AG04450 (cell line): Measurements from ENCODE around the gene C1QTNF1. TPM values are rescaled to one million over a fixed set of nuclear protein-coding genes. Genes with fewer than 3 reads are reported as not detected.

ENCODE experiments used
- CTCF ChIA-PET: fragments of 300-600, 350-600 bp; formaldehyde crosslinking; extraction: SDS; loops from one replicate; lab custom pipeline; 2022; ENCODE audit warnings: antibody characterized with exemption, inconsistent platforms; lab: Charles Lee
- POLR2A ChIA-PET: fragments of 350-600 bp; formaldehyde crosslinking; extraction: SDS; loops from one replicate; lab custom pipeline; 2021; ENCODE audit warnings: antibody characterized with exemption, inconsistent platforms; lab: Yijun Ruan, JAX
- DNase-seq: peaks from one replicate; pipeline ENCODE4 v3.0.0-alpha.2; 2011; ENCODE audit warnings: low read depth, low spot score
- H3K27ac ChIP-seq: one replicate; pipeline ENCODE4 v1.5.1; 2012; ENCODE audit warnings: low read depth, low read length, control low read depth
- H3K27me3 ChIP-seq: one replicate; pipeline ENCODE4 v1.6.0; 2012; ENCODE audit warnings: low read length; ENCODE audit not compliant: control insufficient read depth, insufficient read depth
- H3K4me3 ChIP-seq: 2 replicates; pipeline ENCODE4 v1.5.1; 2011; ENCODE audit warnings: mild to moderate bottlenecking, low read depth, low read length, control low read depth
- H3K9me3 ChIP-seq: 2 replicates; pipeline ENCODE4 v1.5.1; 2012; ENCODE audit warnings: low read length; ENCODE audit not compliant: control insufficient read depth, insufficient read depth
- polyA plus RNA-seq: library from polyadenylated mRNA; depleted of rRNA; stranded (reverse); fragments of >200 nt; gene quantifications from 2 replicates; pipeline ENCODE4 v1.2.3, GENCODE V29; 2011
- TF ChIP-seq, protein P1 (sequence below): IDR thresholded peaks from 2 replicates; pipeline ENCODE4 v1.5.1; 2011; ENCODE audit warnings: low read depth, low read length, control low read depth, inconsistent platforms

C1QTNF1 gene
- polyA plus RNA-seq, 1 experiment, result 15.4 TPM

DNA sequence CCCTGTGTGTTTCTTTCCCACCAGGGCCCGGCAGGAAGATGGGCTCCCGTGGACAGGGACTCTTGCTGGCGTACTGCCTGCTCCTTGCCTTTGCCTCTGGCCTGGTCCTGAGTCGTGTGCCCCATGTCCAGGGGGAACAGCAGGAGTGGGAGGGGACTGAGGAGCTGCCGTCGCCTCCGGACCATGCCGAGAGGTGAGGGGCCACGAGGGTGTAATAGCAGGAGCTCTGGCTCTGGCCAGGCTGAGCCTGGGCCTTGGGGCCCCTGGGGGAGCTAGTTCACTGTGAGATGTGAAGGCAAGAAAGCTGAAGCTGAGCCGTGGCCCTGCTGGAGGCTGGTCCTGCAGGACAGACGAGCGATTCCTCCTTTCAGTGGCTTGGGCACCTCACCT, 20.0 kb downstream of the C1QTNF1 start:
- no peak for DNase-seq
- POLR2A ChIA-PET, result no interaction called here
- H3K9me3 ChIP-seq, result no peaks in the 10 kb centered on the region; the same call in 1 of the 2 replicates
- no peak overlapping the region for H3K27ac ChIP-seq
- no peaks in the 10 kb centered on the region for H3K27me3 ChIP-seq
- CTCF ChIA-PET, result interaction anchor here (1.1 to 3.3 kb wide), 5 partner anchors 16 to 349 kb away, joined by 3 to 42 read pairs (median 33); no protein-coding TSS in a partner anchor
- TF ChIP-seq, protein P1, sequence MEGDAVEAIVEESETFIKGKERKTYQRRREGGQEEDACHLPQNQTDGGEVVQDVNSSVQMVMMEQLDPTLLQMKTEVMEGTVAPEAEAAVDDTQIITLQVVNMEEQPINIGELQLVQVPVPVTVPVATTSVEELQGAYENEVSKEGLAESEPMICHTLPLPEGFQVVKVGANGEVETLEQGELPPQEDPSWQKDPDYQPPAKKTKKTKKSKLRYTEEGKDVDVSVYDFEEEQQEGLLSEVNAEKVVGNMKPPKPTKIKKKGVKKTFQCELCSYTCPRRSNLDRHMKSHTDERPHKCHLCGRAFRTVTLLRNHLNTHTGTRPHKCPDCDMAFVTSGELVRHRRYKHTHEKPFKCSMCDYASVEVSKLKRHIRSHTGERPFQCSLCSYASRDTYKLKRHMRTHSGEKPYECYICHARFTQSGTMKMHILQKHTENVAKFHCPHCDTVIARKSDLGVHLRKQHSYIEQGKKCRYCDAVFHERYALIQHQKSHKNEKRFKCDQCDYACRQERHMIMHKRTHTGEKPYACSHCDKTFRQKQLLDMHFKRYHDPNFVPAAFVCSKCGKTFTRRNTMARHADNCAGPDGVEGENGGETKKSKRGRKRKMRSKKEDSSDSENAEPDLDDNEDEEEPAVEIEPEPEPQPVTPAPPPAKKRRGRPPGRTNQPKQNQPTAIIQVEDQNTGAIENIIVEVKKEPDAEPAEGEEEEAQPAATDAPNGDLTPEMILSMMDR, result no peak
- no peak overlapping the region for H3K4me3 ChIP-seq

DNA sequence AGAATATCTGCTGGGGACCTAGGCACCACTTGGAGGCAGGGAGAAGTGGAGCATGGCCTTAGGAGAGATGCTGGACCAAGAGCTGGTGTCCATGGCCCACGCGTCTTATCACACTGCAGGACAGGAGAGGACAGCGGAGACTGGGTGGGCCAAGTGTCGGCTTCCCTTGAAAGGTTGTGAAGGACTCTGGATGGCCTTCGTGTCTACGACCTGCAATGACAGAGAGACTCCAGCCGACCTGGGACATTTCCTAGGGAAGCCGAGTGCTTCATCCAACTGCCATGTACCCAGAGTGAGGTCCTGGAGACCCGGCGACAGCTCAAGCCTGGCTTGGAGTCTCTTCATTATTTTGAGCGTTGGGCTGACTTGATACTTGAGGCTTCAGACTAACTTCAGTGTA, 20.5 kb downstream of the C1QTNF1 start:
- DNase-seq, result no peak
- Histone ChIP-seq H3K27ac (no peak overlapping the region), H3K4me3 (no peak overlapping the region), H3K27me3 (no peaks in the 10 kb centered on the region), H3K9me3 (no peaks in the 10 kb centered on the region; the same call in 1 of the 2 replicates)
- CTCF ChIA-PET, result interaction anchor here (1.1 to 3.3 kb wide), 7 partner anchors 11 to 348 kb away, joined by 3 to 42 read pairs (median 30); no protein-coding TSS in a partner anchor
- POLR2A ChIA-PET, result no interaction called here
- TF ChIP-seq, protein P1, result no peak

DNA sequence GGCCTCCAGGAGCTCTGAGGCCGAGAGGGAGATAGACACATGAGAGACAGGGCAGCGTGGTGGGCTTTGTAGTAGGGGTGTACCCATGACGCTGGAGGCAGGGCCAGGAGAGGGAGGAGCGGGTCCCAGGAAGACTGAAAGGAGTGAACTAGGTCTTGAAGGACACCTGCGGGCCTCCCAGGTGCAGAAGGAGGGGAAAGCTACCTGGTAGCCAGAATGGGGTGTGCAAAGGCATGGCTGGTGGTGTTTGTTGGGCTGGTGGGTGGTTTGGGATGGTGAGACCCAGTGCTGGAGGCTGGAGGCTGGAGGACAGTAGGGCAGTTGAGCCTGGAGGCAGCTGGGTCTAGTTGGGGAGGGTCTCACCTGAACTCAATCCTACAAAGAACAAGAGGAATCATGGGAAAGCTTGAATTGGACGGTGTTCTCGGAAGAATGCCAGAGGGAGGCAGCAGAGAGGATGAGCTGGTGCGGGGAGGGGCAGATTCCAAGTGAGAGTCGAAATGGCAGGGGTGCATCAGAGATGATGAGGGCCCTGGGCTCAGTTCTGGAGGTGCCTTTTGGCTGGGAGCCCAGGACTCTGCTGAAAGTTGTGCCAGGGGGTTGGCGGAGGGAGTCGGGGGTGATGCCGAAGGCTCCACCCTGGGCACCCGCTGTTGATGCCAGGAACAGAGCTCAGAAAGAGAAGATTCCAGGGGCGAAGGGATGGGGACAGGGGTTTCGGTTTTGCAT, 21.2 kb downstream of the C1QTNF1 start:
- CTCF ChIA-PET, result interaction anchor here (0.8 to 3.3 kb wide), 21 partner anchors 9 to 663 kb away, joined by 3 to 42 read pairs (median 7); partner anchors contain the start of gene ENGASE
- no peak for DNase-seq
- Histone ChIP-seq H3K27me3 (no peaks in the 10 kb centered on the region), H3K27ac (no peak overlapping the region), H3K9me3 (no peaks in the 10 kb centered on the region; the same call in 1 of the 2 replicates), H3K4me3 (no peak overlapping the region)
- TF ChIP-seq, protein P1, result no peak
- POLR2A ChIA-PET, result interaction anchor here (0.6 to 0.7 kb wide), 2 partner anchors 9 to 42 kb away, joined by 4 to 5 read pairs; no protein-coding TSS in a partner anchor

DNA sequence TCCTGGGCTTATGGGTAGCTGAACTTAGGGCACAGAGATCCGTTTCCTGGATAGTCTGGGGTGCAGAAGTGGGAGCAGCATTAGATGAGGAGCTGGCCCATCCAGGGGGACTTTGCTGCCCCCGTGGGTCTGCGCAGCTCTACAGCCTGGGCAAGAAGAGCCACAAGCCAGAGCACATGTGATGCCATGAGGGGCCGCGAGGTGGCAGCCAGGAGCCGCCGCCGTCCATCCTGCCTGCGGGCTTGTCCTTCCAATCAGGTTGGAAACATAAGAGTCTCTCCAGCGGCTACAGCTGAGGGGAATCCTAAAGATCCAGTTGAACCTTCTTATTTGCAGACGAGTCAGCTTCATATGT, 21.9 kb downstream of the C1QTNF1 start:
- Histone ChIP-seq H3K9me3 (no peaks in the 10 kb centered on the region; the same call in 1 of the 2 replicates), H3K27me3 (no peaks in the 10 kb centered on the region), H3K4me3 (no peak overlapping the region), H3K27ac (no peak overlapping the region)
- TF ChIP-seq, protein P1, result peak; percentile 97
- POLR2A ChIA-PET, result interaction anchor here (0.6 kb wide), 1 partner anchor 8 kb away, joined by 4 read pairs; no protein-coding TSS in a partner anchor
- DNase-seq, result no peak
- CTCF ChIA-PET, result interaction anchor here (0.6 to 3.3 kb wide), 22 partner anchors 10 to 663 kb away, joined by 3 to 42 read pairs (median 6); partner anchors contain the start of gene ENGASE
